CD4-positive, alpha-beta T cell treated with Interleukin-6 at 100 ng/mL for 8 hours (primary cell): Measurements from ENCODE around the gene ALKBH5.

Source experiments
- DNase-seq: peaks from one replicate; pipeline ENCODE4 v3.0.0-alpha.2; 2020; ENCODE audit warnings: mixed read lengths, low spot score

ALKBH5 gene

DNA sequence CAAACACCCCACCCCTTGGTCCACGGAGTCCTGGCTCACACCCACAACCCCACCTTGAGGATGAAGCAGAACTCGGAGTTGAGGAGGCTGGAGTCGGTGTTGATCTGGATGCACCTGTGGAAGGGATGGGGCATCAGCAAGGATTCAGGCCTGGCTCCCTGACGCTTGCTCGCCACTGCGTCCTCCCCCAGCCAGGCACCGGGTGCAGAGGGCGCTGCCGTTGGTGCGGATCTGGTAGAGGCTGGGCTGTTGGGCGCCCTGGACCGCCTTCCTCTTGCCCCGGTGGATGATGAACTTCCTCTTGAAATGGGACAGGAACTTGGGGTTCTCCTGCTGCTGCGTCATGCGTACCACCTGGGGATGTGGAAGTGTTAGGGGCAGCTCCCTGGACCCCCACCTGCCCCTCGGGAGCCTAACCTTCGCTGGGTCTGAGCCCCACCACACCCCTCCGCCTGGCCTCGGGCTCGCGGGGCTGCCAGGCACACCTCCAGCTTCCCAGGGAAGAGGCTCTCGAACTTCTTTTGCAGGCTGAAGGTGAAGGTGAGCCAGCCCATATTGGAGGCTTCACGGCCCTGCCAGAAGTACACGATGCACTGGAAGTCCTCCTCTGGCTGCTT lies 62.6 kb downstream of the ALKBH5 start:
- no peak for DNase-seq

DNA sequence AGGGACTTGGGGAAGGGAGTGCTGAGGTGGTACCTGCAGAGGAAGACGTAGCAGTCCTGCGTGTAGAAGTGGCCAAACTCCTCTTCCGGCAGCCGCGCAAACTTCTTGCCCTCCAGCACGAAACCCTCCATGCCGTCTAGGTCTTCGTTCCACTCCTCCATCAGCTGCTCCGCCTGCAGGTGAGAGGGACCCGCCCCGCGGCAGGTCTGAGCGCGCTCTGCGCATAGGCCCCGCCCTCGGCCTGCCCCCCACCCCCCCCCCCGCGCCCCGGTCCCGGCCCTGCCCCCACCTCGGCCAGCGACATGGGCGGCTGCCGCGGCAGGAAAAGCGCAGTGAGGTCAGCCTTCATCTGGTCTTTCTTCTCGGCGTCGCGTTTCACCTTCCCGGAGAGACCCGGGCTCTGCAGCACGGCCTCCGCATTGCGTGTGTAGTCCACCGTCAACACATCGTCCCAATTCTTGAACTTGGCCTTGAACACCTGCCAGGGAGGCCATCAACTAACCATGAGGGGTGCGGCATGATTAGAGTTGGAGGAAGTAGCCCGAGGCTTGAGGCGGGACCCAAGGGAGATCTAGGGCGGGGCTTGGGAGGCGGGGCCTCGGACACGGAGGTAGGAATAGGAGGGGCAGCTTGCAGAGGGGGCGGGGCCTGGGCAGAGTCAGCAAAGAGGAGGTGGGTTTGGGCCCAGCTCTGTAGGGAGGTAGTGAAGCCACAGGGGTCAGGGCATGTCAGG lies 63.4 kb downstream of the ALKBH5 start:
- DNase-seq = no peak

DNA sequence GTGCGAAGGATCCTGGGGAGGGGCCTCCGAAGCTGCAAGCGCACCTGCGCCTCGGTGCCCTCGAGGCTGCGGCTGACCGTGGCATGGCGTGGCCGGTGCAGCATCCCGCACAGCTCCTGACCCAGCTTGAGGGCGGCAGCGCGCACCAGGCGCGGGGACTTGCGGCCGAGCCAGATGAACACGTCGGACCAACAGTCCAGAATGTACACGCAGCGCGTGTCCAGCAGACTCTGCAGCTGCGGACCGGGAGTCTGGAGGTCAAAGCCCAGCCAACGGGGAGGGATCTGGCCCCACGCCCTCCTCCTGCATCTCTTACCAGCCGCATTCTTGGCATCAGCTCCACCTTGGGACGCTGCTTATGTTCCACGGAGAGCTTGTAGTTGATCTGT lies 64.0 kb downstream of the ALKBH5 start:
- DNase-seq = no peak

DNA sequence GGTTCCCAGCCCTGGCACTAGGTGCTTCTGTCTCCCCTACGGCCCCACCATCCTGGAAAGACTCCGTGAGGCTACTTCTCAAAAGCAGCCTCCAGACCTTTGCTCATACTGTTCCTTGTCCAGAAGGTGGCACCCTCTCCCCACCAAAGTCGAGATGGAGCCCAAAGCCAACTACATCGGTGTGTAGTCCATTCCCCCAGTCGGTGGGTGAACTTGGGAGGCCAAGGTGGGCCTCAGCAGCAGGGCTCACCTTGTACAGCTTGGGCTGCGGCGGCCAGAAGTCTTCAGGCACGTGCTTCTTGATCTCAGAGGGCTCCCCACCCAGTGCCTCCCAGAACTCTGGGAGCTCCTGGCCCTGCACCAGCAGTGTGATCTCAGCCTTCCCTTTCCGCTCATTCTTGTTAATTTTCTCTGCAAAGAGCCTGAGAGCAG lies 64.7 kb downstream of the ALKBH5 start:
- peak; percentile 63 for DNase-seq

DNA sequence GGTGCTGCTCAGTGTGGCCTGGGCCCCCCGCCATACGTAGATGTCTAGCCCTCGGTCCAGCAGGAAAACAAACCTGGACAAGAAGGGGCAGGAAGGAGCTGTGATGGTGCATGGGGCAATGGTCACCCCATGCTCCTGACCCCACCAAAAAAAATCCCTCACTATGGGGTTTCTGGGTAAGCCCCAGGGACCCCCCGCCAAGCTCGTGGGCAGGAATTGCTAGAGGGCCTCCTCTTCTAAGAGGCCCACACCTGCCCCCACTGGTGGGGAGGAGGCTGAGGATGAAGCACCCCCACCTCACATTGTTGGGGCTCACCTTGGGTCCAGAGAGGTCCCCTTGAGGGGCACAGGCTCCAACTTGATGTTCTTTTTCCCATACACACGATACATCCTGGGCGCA lies 65.2 kb downstream of the ALKBH5 start:
- DNase-seq = no peak

DNA sequence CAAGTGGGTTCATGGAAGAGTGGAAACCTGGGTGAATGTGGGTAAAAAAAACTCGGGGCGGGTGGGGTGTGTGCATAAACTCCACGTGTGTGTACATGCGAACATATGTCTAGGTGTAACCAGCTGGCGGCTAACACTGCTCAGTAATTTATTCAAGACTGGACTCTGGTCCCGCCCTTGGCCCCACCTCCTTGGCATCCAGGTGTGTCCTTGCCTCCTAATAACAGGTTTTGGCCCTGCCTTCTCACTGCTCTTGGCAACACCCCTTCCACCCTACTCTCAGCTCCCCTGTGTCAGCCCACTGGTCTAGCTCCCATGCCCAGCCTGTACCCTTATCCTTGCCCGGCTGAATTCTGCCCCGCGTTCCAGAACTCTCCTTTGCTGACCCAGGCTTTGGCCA lies 66.6 kb downstream of the ALKBH5 start:
- no peak for DNase-seq

DNA sequence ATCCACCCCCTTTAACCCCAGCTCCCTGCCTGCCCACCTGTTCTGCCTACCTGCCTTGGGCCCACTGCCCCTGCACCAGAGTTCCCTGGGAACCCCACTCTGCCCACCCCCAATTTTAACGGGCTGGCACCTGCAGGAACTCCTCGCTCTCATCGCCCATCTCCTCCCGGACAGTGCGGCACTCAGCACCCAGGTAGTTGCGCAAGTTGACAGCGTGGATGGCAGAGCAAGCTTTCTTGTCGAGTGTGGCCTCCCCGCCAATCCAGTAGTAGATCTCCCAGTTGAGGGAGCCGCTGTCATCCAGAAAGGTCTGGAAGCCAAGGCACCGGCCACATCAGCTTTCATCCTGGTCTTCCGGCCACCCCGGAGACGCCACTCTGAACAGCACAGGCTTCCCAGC lies 67.1 kb downstream of the ALKBH5 start:
- no peak for DNase-seq

- DNase-seq = no peak
Measured at GRCh38 chr17:18251204-18251603, 67.6 kb downstream of the ALKBH5 start.

GRCh38 chr17:18252160-18252559 lies 68.5 kb downstream of the ALKBH5 start:
- DNase-seq = no peak

DNA sequence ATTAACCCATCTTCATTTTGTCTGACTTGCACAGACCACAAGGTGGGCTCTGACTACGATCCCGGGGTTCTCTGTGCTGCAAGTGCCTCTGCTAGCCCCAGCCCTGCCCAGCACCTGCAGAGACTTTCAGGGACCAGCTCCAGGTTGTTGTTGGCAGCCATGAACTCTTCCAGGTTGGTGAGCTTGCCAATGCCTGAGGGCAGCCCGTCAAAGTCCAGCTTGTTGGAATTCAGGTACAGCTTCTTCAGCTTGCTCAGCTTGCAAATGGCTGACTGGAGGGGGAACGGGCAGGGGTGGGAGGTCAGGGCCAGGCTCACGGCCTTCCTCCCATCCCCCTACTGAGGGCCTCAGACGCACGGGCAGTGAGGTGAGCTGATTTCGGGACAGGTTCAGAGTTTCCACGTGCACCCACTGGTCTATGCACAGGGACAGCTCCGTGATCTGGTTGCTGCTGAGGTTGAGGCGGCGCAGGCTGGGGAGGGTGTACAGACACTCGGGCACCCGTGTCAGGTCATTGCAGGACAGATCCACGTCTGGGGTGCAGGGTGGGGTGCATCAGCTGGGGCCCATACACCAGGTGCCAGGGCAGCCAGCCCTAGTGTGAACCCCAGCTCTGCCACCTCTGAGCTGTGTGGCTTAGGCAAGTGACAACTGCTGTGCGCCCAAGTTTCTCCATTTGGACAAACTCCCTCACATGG lies 69.7 kb downstream of the ALKBH5 start:
- no peak for DNase-seq

- DNase-seq = no peak
Measured at GRCh38 chr17:18253947-18254821, 70.6 kb downstream of the ALKBH5 start.

GRCh38 chr17:18254888-18255649 lies 71.4 kb downstream of the ALKBH5 start:
- DNase-seq = no peak

DNA sequence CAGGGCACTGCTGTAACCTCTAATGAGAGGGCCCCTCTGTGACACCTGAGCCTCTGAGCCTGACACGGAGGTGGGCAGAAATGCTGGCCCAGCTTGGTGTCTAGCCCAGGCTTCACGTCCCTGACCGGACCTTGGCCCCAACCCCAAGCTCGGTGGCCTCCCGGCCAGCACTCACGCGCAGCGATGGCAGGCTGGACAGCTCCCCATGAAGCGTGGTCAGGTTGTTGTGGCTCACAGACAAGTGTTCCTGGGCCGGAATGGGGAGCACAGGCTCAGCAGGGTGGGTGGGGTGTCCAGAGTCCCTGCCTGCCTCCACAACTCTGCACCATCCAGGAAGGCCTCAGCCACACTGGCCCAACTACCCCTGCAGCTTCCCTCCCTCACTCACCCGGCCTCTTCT lies 72.7 kb downstream of the ALKBH5 start:
- no peak for DNase-seq

GRCh38 chr17:18256776-18257175 lies 73.1 kb downstream of the ALKBH5 start:
- no peak for DNase-seq

GRCh38 chr17:18257268-18257981 lies 73.8 kb downstream of the ALKBH5 start:
- peak; percentile 15 for DNase-seq

GRCh38 chr17:18257982-18258355 lies 74.3 kb downstream of the ALKBH5 start:
- DNase-seq = peak; percentile 26

DNA sequence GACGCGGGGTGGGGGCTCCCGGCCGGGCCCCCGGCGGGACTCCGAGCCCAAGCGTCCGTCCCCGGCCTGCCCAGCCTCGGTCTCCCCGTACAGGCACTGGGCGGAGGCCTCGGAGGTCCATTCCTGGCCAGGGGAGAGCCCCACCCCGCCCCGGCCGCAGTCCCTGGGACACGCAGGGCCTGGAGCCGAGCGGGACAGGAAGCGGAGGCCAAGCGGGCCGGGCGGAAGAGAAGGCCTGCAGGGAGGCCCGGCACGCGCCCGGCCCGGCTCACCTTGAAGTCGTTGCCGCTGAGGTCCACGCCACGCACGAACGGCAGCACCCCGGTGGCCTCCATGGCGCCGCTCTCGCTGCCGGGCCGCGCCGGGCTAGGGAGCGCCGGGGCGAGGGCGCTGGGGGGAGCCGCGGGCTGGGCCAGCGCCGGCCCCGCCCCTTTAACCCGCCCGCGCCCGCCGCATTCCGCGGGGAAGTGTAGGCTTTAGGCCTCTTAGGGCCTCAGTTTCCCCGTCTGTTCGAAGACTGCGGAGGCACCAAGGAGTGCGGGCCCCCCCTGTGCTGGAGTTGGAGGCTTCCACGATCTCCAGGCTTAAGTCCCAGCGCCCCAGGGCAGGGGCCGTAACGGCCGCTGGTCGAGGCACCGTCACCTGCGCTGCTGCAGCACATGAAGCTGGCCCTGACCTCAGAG lies 74.9 kb downstream of the ALKBH5 start, which contains the start of gene FLII:
FLII (minus strand) TSS at position 383 of the 683 bp plus-strand sequence; CDS start at position 335, 48 bp downstream.
- peak; percentile 38 for DNase-seq
